ENCODE data around the gene SPI1.
A peak's percentile ranks its signal among the peaks of the same experiment; 100 is the strongest.

SPI1 gene

GRCh38 chr11:47356129-47356997 is 22.0 kb downstream of the SPI1 start:
- DNase-seq: no peak

GRCh38 chr11:47355283-47356128 is 22.8 kb downstream of the SPI1 start:
- peak; percentile 42 for DNase-seq

GRCh38 chr11:47354913-47355282 is 23.4 kb downstream of the SPI1 start:
- DNase-seq: no peak

GRCh38 chr11:47353978-47354774 is 24.2 kb downstream of the SPI1 start:
- DNase-seq: no peak

- no peak for DNase-seq
Observed at GRCh38 chr11:47352556-47352955, 25.8 kb downstream of the SPI1 start, which contains the start of gene MYBPC3. MYBPC3 (minus strand) TSS chr11:47352702; CDS start chr11:47352647, 55 bp downstream.

GRCh38 chr11:47351156-47352126 is 26.9 kb downstream of the SPI1 start:
- DNase-seq: no peak

GRCh38 chr11:47350315-47350714 is 28.0 kb downstream of the SPI1 start:
- DNase-seq: no peak

GRCh38 chr11:47349521-47350095 is 28.7 kb downstream of the SPI1 start:
- no peak for DNase-seq

GRCh38 chr11:47348859-47349258 is 29.5 kb downstream of the SPI1 start:
- no peak for DNase-seq

GRCh38 chr11:47348131-47348802 is 30.1 kb downstream of the SPI1 start:
- no peak for DNase-seq

- DNase-seq: no peak
Observed at GRCh38 chr11:47347137-47347536, 31.2 kb downstream of the SPI1 start.

- no peak for DNase-seq
Observed at GRCh38 chr11:47345890-47346563, 32.3 kb downstream of the SPI1 start.

GRCh38 chr11:47342854-47343253 is 35.5 kb downstream of the SPI1 start:
- no peak for DNase-seq

GRCh38 chr11:47342036-47342803 is 36.1 kb downstream of the SPI1 start:
- no peak for DNase-seq

- no peak for DNase-seq
Observed at GRCh38 chr11:47340980-47341775, 37.2 kb downstream of the SPI1 start.

- DNase-seq: no peak
Observed at GRCh38 chr11:47340010-47340409, 38.3 kb downstream of the SPI1 start.

GRCh38 chr11:47338396-47339241 is 39.7 kb downstream of the SPI1 start:
- no peak for DNase-seq

Data from NCI-H1048 (cell line).